HepG2 (cell line): ENCODE data around the gene PLEKHG2. TPM values are rescaled to one million over a fixed set of nuclear protein-coding genes. Genes with fewer than 3 reads are reported as not detected.

Source experiments
- HOXA5 ChIP-seq: sonication (generic); formaldehyde crosslinking; IDR thresholded peaks from 2 replicates; pipeline ENCODE4 v1.4.0; 2020; ENCODE audit warnings: missing genetic modification reagents
- ZBTB8A ChIP-seq: sonication (generic); formaldehyde crosslinking; IDR thresholded peaks from 2 replicates; pipeline ENCODE4 v1.4.0; 2020; ENCODE audit warnings: mild to moderate bottlenecking, low read depth, missing genetic modification reagents, borderline replicate concordance
- ZFP91 ChIP-seq: sonication (generic); formaldehyde crosslinking; IDR thresholded peaks from 2 replicates; pipeline ENCODE4 v1.9.0; 2022; ENCODE audit warnings: missing genetic modification reagents, mild to moderate bottlenecking, borderline replicate concordance
- ZNF407 ChIP-seq: sonication (generic); formaldehyde crosslinking; IDR thresholded peaks from one replicate; pipeline ENCODE4 v1.5.1; 2020; ENCODE audit warnings: mild to moderate bottlenecking, missing genetic modification reagents; ENCODE audit errors: not compliant biosample characterization
- polyA plus RNA-seq, 8 experiments: library from polyadenylated mRNA; depleted of rRNA in 3 of 8; stranded (reverse) in 7 of 8; unstranded in 1 of 8; fragments of >200 nt; fragmentation: Illumina TruSeq in 4 of 8; extraction: Trizol in 4 of 8; gene quantifications; 2 replicates each; pipeline versions ENCODE4 v1.2.1 to v1.2.3, GENCODE V29; 2011 to 2016; ENCODE audit warnings: low read depth in 4 of 8, missing spikeins in 1 of 8, mixed read lengths in 1 of 8; ENCODE audit not compliant: insufficient read depth in 1 of 8
- total RNA-seq, 5 experiments: library from RNA; depleted of rRNA; stranded (reverse); fragments of >200 nt; fragmentation: Illumina TruSeq; extraction: Trizol; gene quantifications; 2 replicates each; pipeline ENCODE4 v1.2.3, GENCODE V29; 2016; ENCODE audit warnings: low read depth in 1 of 5

The PLEKHG2 gene
- total and polyA plus RNA-seq, 2 of the 13 experiments (the other 11 are each of a cell fraction or from before 2014, with no cell fraction given): 3.6 to 6.8 TPM

DNA sequence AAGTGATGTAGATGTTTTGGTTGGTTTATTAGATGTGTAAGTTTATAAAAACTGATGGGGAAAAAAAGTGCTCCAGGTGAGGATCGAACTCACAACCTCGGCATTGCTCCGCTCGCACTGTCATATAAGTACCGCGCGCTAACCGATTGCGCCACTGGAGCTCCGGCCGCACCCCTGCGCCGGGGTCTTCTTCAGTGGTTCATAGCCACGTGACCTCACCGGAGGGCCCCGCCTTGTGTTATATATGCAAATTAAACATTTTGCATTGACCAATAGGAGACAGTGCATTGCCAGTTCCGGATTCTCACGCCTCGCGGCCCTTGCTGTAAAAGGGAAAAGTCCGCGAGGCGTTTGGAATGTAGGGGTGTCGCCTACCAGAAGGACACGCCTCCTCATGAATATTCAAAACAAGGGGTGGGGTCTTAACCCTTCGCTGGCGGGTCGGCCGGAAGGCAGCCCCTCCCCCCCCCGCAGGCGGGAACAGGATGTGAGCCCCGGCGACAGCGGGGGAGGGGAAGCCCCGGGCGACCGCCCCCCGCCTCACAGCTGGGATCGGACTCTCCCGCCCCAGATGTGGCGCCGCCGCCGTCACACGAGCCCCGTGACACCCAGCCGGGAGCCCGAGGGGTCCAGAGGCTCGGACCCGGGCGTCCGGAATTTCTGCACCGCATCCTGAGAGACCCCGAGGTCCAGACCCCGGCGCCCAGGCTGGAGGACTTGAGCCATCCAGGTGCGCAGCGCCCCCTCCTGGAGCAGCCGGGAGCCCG lies at the start of gene PLEKHG2 (continued):
- TF ChIP-seq ZNF407 (no peak), ZFP91 (CRISPR knock-in tag) (peak; percentile 58; the same call in 1 of the 2 replicates), ZBTB8A (CRISPR knock-in tag) (no peak), HOXA5 (CRISPR knock-in tag) (peak; percentile 74; the same call in 1 of the 2 replicates)
